ENCODE data around the gene DNAAF8.

The DNAAF8 gene

DNA sequence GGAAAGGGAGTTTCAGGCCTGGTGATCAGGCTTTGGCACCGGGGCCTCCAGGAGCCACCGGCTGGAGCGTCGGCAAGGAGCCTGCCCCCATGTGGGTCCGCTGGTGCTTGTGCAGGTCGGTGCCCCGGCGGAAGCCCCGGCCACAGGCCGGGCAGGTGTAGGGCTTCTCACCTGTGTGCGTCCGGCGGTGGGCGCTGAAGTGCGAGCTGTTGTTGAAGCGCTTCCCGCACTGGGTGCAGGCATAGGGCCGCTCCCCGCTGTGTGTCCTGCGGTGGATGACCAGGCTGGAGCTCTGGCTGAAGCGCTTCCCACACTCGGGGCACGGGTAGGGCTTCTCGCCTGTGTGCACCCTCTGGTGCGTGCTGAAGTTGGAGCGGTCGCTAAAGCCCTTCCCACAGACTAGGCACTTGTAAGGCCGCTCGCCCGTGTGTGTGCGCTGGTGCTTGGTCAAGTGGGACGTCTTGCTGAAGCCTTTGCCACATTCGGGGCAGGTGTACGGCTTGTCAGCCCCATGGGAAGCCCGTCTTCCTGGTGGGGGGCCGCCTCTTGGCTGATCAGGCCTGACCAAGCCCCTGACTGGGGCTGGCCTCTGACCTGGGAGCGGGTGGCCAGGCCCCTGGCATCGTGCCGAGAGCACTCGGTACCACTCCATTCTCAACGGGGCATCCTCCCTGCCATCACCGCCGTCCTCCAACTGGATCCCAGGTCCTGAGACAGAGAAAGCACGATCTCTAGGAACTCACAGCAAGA, 18.2 kb downstream of the DNAAF8 start:
- DNase-seq (ENCODE audit: low read depth in 2 of 2): no peak

- no peak for DNase-seq (ENCODE audit: low read depth in 2 of 2)
These were observed 18.9 kb downstream of the DNAAF8 start for GRCh38 chr16:4753227-4753626.

GRCh38 chr16:4754865-4755264, 20.5 kb downstream of the DNAAF8 start:
- no peak for DNase-seq (ENCODE audit: low read depth in 2 of 2)

DNA sequence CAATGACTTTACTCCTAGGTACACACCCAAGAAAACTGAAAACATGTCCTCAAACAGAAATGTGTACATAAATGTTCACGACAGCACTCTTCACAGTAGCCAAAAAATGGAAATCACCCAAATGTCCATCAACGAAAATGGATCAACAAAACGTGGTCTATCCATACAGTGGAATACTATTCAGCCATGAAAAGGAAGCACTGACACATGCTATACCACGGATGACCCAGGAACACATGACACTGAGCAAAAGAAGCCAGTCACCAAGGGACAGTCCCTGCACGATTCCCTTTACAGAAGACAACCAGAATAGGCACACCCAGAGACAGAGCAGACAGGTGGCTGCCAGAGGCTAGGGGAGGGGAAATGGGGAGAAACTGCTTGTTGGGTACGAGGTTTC, 21.4 kb downstream of the DNAAF8 start:
- no peak for DNase-seq (ENCODE audit: low read depth in 2 of 2)

- no peak for DNase-seq (ENCODE audit: low read depth in 2 of 2)
These were observed 26.0 kb downstream of the DNAAF8 start for GRCh38 chr16:4760221-4760910.

DNA sequence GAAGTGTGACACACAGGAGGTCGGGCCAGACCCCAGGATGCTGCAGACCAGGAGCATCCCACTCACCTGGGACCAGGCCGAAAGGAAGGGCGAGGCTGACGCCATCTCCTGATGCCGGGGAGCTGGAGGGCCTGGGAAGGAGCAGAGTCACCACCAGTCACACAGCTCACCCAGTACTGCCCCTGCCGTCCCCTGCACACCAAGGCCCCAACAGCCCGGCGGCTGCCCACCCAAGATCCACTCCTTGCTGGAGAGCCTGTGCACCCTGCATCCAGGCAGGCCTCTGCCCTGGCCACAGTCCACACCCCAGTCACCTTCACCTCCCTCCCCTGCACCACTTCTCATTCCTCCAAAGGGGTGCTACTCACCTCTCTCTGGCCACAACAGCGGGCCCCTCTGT, 27.9 kb downstream of the DNAAF8 start:
- DNase-seq (ENCODE audit: low read depth in 2 of 2): no peak

GRCh38 chr16:4763791-4764190, 29.5 kb downstream of the DNAAF8 start:
- no peak for DNase-seq (ENCODE audit: low read depth in 2 of 2)

DNA sequence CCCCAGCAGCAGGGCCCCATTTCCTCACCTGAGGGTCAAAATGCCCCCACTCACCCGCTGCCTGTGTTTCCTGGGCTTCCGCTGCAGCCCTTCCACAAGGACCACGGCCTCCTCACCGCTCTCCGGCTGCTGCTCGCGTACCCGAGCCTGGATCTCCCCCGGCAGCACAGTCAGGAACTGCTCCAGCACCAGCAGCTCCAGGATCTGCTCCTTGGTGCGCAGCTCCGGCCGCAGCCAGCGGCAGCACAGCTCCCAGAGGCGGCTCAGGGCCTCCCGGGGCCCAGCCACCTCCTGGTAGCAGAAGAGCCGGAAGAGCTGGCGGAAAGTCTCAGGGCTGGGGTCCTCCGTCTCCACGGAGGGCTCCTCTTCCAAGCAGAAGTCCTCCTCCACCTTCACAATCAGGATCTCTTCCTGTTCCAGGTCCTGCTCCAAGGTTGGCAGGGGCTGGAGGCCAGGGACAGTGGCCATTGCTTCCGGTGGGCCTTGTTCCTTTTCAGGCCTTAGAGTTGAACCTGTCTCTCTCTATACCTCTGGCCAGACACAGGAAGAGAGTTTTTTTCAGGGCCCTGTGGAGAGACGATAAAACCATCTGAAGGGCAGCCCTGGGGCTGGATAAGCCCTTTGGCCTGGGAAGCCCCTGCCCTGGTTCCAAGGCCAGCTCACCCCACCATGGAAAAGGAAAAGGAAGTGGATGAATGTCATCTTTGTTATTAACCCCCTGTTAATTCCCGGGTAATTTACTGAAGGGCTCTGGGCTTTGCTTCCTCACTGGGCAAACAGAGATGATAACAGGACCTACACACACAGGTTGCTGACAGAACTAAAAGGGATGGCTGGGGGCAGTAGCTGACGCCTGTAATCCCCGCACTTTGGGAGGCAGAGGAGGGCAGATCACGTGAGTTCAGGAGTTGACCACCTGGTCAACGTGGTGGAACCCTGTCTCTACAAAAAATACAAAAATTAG, 31.5 kb downstream of the DNAAF8 start:
- DNase-seq (ENCODE audit: low read depth in 2 of 2): no peak

DNA sequence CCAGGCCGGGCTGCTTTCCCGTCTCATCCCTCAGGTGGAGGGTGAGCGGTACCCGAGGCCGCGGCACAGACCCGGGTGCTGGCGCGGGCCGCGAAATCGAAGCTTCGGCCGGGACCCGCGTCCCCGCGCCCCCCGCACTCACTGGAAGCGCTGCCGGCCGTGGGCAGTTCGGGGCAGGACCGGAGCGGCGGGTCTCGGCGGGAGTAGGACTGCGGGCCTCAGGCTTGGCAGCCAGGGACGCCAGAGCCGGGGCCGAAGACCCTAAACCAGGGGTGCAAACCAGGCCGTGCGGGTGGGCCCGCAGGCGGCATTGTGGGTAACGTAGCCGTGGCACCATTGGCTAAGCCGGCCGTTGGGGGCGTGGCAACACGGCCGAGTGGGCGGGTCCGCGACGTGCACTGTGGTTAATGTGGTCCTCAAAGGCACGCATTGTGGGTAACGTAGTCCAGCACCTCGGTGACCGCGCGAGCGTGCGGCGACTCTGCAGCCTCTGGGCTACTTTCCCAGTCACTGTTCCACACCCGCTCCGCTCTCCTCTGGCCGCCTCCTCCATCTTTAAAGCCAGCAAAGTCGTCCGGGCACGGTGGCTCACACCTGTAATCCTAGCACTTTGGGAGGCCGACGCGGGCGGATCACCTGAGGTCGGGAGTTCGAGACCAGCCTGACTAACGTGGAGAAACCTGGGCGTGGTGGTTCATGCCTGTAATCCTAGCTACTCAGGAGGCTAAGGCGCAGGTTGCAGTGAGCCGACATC, 32.7 kb downstream of the DNAAF8 start, which contains the start of gene ZNF500:
TSS of gene ZNF500 (minus strand) at position 288 of the 754 bp plus-strand sequence. CDS start 1,184 bp downstream, outside the sequence.
- DNase-seq (ENCODE audit: low read depth in 2 of 2): peak; percentile 82 to 98

- DNase-seq (ENCODE audit: low read depth in 2 of 2): no peak
These were observed 33.7 kb downstream of the DNAAF8 start for GRCh38 chr16:4767872-4768548.

- peak; percentile 58 to 78 for DNase-seq (ENCODE audit: low read depth in 2 of 2)
These were observed 34.4 kb downstream of the DNAAF8 start for GRCh38 chr16:4768549-4769305.

DNA sequence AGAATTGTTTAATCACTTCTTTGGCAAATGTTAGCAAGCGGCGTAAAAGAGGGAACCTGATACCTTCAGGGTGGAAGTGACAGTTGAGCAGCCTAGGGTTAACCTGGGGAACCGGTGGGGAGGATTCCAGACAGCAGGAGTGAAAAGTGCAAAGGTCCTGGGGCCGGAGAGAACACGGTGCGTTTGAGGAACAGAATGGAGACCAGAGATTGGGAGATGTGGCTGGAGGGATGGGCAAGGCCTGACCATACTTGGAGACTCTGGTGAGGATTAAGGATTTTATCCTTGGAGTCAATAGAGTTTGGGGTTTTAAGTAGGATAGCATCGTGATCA, 34.9 kb downstream of the DNAAF8 start:
- no peak for DNase-seq (ENCODE audit: low read depth in 2 of 2)

GRCh38 chr16:4771646-4772045, 37.3 kb downstream of the DNAAF8 start:
- DNase-seq (ENCODE audit: low read depth in 2 of 2): no peak

DNA sequence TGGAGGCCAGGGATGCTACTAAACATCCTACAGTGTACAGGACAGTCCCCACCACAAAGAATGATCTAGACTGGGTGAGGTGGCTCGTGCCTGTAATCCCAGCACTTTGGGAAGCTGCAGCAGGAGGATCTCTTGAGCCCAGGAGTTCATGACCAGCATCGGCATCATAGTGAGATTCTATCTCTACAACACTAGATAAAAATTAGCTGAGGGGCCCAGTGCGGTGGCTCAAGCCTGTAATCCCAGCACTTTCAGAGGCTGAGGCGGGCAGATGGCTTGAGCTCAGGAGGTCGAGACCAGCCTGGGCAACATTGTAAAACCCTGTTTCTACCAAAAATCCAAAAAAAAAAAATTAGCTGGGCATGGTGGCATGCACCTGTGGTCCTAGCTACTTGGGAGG, 38.0 kb downstream of the DNAAF8 start:
- no peak for DNase-seq (ENCODE audit: low read depth in 2 of 2)

DNA sequence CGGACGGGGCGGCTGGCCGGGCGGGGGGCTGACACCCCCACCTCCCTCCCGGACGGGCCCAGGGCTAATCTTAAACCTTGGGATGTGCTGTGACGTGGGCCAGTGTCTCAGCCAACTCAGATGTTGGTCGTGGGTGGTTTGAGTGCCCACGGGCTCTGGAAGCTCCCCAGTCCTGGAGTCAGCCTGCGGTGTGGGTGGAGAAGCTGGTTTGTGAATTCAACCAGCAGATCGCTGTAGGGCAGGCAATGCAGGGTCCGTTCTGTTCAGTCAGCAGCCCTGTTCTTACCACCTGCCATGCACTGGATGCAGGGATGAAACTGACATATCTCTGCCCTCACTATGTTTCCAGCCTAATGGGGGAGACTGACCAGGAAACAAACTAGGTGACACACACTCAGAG, 40.7 kb downstream of the DNAAF8 start:
- DNase-seq (ENCODE audit: low read depth in 2 of 2): no peak

- DNase-seq (ENCODE audit: low read depth in 2 of 2): no peak
These were observed 41.9 kb downstream of the DNAAF8 start for GRCh38 chr16:4776141-4776705.

DNA sequence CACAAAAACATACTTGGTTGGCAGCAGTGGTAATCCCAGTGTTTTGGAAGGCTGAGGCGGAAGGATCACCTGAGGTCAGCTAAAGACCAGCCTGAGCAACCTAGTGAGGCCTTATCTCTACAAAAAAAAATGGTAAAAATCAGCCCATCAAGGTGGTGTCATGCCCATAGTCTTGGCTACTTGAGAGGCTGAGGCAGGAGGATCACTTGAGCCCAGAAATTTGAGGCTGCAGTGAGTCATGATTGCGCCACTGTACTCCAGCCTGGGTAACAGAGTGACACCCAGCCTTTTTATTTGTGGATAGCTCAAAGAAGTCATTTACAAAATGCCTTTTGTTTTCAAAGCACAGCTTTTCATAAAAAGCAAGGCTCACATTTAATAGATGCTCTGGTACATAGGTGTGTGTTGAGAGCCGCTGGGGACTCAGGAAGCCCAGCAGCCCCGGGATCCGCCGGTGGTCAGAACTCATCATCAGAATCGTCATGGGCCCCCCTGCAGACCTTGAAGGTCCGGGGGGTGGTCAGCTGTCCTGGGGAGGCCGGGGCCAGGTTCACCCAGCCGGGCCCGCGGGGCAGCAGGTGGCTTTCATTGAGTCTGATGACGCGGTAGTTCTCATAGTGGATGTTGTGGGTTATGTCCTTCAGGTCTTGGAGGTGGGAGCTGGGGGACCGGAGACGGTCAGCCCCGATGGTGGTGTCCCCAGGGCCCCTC, 43.2 kb downstream of the DNAAF8 start:
- no peak for DNase-seq (ENCODE audit: low read depth in 2 of 2)

- DNase-seq (ENCODE audit: low read depth in 2 of 2): no peak
These were observed 43.7 kb downstream of the DNAAF8 start for GRCh38 chr16:4778050-4778392.

DNA sequence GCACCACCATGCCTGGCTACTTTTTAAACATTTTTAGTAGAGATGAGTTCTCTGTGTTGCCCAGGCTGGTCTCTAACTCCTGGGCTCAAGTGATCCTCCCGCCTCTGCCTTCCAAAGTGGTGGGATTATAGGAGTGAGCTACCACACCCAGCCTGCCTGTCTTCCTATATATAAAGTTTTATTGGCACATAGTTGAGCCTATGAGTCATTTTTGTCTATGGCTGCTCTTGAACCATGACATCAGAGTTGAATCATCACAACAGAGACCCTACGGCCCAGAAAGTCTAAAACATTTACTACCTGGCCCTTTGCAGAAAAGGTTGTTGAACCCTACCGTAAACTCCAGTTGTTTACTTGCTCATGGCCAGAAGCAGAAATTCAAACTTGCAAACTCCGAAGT, 45.9 kb downstream of the DNAAF8 start:
- no peak for DNase-seq (ENCODE audit: low read depth in 2 of 2)
